ENCODE results near the gene HCFC1R1.

DNA sequence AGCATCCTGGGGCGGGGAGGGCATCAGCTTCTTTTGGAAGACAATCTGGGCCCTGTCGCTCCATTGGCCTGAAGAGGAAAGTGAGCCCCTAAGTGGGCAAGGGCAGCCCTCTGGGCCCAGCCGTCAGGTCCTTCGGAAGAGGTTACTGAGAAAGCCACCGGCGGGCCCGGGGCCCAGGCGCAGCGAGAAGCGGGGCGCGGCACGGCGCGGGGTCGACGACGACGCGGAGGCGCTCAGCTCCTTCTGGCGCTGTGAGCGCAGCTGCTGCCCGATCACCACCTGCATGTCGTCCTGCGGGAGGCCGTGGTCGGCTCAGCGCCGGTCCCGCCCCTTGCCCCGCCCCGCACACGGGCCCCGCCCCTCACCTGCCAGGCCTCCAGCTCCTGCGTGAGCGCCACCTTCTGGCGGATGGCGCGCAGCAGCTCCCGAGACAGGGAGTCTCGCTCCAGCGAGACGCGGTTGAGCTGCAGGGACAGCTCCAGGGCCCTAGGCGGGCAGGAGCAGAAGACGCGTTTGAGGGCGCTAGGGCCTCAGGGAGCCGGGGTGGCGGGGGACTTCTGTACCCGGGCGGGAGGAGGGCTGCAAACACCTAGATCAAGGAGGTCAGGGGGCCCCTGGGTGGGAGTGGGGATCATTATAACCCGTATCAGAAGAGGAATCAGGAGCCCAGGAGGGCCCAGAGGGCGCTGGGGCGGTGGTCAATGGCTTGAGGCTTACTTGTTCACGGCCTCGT is 4.4 kb upstream of the HCFC1R1 start:
- TF ChIP-seq POLR2A (IDR thresholded peaks at IDR 0.05; ENCODE audit: low read depth, low read length) (no peak), POLR2AphosphoS5 (IDR thresholded peaks at IDR 0.05; ENCODE audit: low read depth, low read length) (peak; percentile 28; the same call in 1 of the 2 replicates), TAF1 (IDR thresholded peaks at IDR 0.05; ENCODE audit: borderline replicate concordance, low read depth, low read length) (no peak)

Data from GM12892 (cell line).